HepG2 (cell line): ENCODE measurements around the gene NTM.

Source experiments
- FOXM1 ChIP-seq: sonication (generic); formaldehyde crosslinking; IDR thresholded peaks from 2 replicates; pipeline ENCODE4 v1.5.0; 2020; ENCODE audit warnings: missing genetic modification reagents
- HMG20B ChIP-seq: conservative IDR thresholded peaks from 2 replicates; pipeline ENCODE4 v1.6.1; 2016; ENCODE audit warnings: missing genetic modification reagents, missing compliant biosample characterization
- ZIK1 ChIP-seq: sonication (generic); formaldehyde crosslinking; IDR thresholded peaks from 2 replicates; pipeline ENCODE4 v1.5.0; 2020; ENCODE audit warnings: mild to moderate bottlenecking, low read depth, missing genetic modification reagents, borderline replicate concordance
- ZNF431 ChIP-seq: sonication (generic); formaldehyde crosslinking; IDR thresholded peaks from 2 replicates; pipeline ENCODE4 v1.9.0; 2022; ENCODE audit warnings: missing genetic modification reagents, low read depth, mild to moderate bottlenecking, borderline replicate concordance

DNA sequence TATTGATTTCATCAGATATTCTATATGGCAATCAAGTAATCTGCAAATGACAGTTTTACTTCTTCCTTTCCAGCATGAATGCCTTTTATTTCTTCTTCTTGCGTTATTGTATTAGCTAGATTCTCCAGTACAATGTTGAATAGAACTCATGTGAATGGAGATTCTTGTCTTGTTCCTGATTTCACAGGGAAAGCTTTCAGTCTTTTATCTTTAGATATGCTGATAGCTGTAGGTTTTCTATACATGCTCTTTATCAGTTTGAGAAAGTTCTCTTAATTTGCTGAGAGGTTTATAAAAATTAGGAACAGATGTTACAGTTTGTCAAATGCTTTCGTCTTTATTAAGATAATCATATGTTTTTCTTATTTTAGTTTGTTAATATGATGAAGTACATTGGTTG, 347.2 kb downstream of the NTM start:
- no peak for TF ChIP-seq ZIK1 (CRISPR knock-in tag)
- no peak for TF ChIP-seq HMG20B (CRISPR knock-in tag)
- TF ChIP-seq ZNF431: no peak
- no peak for TF ChIP-seq FOXM1 (CRISPR knock-in tag)
